ENCODE measurements around the gene OTUB1.

DNA sequence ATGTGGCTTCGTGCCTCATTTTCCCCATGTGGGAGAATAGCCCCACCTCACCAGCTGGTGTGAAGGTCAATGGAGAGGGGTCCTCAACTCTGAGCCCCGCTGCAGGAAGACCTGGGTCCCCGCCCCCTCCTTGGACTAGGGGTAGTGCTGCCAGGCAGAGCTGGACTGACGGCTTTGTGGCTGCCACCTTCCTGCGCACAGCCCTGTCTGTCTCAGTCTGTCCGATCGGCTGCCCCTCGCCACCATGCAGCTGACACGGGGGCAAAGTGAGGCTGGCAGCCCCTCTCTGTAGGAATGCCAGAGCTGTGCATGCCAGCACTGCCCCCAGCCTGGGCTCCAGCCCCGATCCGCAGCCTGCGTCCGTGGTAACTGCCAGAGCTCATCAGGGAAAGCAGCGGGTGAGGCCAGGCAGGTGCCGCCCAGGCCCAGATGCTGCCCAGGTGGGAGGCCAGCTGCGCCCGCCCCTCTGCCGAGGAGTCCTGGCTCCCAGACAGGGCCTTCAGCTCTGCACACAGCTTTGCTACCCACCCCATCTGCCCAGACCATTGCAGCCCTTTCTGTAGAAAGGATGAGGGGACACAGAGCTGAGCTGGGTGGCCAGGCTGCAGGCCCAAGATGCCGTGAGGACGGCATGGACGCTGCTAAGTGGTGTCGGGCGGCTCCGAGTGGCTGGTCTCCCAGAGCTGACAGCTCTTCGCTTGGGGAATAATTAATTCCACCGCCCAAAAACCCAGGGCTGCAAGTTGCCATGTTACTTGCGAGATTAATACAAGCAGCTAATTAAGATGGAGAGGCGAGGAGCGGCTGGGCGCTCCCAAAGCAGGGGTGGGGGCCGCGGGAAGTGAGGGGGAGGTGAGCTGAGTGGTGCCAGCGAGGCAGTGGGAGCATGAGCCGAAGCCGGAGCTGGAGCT, 30.0 kb downstream of the OTUB1 start:
- TF ChIP-seq, protein P1, sequence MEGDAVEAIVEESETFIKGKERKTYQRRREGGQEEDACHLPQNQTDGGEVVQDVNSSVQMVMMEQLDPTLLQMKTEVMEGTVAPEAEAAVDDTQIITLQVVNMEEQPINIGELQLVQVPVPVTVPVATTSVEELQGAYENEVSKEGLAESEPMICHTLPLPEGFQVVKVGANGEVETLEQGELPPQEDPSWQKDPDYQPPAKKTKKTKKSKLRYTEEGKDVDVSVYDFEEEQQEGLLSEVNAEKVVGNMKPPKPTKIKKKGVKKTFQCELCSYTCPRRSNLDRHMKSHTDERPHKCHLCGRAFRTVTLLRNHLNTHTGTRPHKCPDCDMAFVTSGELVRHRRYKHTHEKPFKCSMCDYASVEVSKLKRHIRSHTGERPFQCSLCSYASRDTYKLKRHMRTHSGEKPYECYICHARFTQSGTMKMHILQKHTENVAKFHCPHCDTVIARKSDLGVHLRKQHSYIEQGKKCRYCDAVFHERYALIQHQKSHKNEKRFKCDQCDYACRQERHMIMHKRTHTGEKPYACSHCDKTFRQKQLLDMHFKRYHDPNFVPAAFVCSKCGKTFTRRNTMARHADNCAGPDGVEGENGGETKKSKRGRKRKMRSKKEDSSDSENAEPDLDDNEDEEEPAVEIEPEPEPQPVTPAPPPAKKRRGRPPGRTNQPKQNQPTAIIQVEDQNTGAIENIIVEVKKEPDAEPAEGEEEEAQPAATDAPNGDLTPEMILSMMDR (IDR thresholded peaks at IDR 0.05), result no peak
- no peak for TF ChIP-seq POLR2AphosphoS5 (IDR thresholded peaks at IDR 0.05)
- no peak for TF ChIP-seq POLR2A (IDR thresholded peaks at IDR 0.05)

Data from breast epithelium (tissue), 3 donors.